ENCODE results near the gene FBXL17. TPM values are rescaled to one million over a fixed set of nuclear protein-coding genes. Genes with fewer than 3 reads are reported as not detected.

FBXL17 gene
- total and polyA plus RNA-seq, 9 of the 15 experiments (the other 6 are each of a cell fraction or from before 2014, with no cell fraction given), result 0.32 to 5.4 (median 1.8) TPM

- no TSS peak for BruUV-seq (replicated peaks)
- H3K9ac ChIP-seq (ENCODE audit: insufficient read depth in 1 of 2, low read depth in 2 of 2, low read length in 2 of 2), result no peak overlapping the region
- H3K79me2 ChIP-seq (ENCODE audit: control insufficient read depth, insufficient read depth, low read length), result no peaks in the 10 kb centered on the region
- TF ChIP-seq ZNF780A (CRISPR knock-in tag; IDR thresholded peaks at IDR 0.05), result no peak
- TF ChIP-seq CBFA2T3 (IDR thresholded peaks at IDR 0.05), result no peak
- TF ChIP-seq HOXB6 (CRISPR knock-in tag; IDR thresholded peaks at IDR 0.05; ENCODE audit: borderline replicate concordance), result no peak
- TF ChIP-seq RBM14 (IDR thresholded peaks at IDR 0.05; ENCODE audit: borderline replicate concordance, insufficient read depth, low read depth, low read length), result no peak
- no peak for TF ChIP-seq PML (IDR thresholded peaks at IDR 0.05; ENCODE audit: low read length)
- no peak for TF ChIP-seq ZNF785 (CRISPR knock-in tag; IDR thresholded peaks at IDR 0.05)
- TF ChIP-seq SREBF1 (IDR thresholded peaks at IDR 0.05; ENCODE audit: borderline replicate concordance, low read depth, low read length), result no peak
- TF ChIP-seq, protein P1, sequence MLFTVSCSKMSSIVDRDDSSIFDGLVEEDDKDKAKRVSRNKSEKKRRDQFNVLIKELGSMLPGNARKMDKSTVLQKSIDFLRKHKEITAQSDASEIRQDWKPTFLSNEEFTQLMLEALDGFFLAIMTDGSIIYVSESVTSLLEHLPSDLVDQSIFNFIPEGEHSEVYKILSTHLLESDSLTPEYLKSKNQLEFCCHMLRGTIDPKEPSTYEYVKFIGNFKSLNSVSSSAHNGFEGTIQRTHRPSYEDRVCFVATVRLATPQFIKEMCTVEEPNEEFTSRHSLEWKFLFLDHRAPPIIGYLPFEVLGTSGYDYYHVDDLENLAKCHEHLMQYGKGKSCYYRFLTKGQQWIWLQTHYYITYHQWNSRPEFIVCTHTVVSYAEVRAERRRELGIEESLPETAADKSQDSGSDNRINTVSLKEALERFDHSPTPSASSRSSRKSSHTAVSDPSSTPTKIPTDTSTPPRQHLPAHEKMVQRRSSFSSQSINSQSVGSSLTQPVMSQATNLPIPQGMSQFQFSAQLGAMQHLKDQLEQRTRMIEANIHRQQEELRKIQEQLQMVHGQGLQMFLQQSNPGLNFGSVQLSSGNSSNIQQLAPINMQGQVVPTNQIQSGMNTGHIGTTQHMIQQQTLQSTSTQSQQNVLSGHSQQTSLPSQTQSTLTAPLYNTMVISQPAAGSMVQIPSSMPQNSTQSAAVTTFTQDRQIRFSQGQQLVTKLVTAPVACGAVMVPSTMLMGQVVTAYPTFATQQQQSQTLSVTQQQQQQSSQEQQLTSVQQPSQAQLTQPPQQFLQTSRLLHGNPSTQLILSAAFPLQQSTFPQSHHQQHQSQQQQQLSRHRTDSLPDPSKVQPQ (CRISPR knock-in tag; IDR thresholded peaks at IDR 0.05; ENCODE audit: borderline replicate concordance), result no peak
- H3K9me1 ChIP-seq (ENCODE audit: control insufficient read depth, insufficient read depth, low read length), result no peaks in the 10 kb centered on the region
- FAIRE-seq, result no peak
- H4K20me1 ChIP-seq (replicated peaks; ENCODE audit: control insufficient read depth, insufficient read depth, low read length), result no peaks in the 10 kb centered on the region
- no peak for DNase-seq (ENCODE audit: extremely low read depth in 1 of 4, low spot score in 3 of 4)
- WGBS (ENCODE audit: insufficient coverage, low coverage, missing lambda C conversion rate), result 4% methylated on average over 2 of the region's 2 CpGs
- H3K27me3 ChIP-seq (ENCODE audit: control insufficient read depth in 2 of 2, insufficient read depth in 2 of 2, low read length in 2 of 2), result no peaks in the 10 kb centered on the region
- H2AFZ ChIP-seq (ENCODE audit: low read depth, low read length), result no peak overlapping the region
- ChIA-PET CTCF (ENCODE audit: low intra/inter-chr PET ratio) (no interaction called here), POLR2A (no interaction called here)
- H3K9me3 ChIP-seq (replicated peaks; ENCODE audit: control insufficient read depth, insufficient read depth, low read depth, low read length), result no peaks in the 10 kb centered on the region
- H3K4me3 ChIP-seq, result no peak overlapping the region
- in situ Hi-C loops (cut with MboI), result no loop called here
- H3K4me1 ChIP-seq (replicated peaks in 1 of 2; ENCODE audit: control insufficient read depth in 2 of 2, insufficient read depth in 2 of 2, low read length in 2 of 2), result no peaks in the 10 kb centered on the region
- no peak overlapping the region for H3K4me2 ChIP-seq (ENCODE audit: insufficient read depth, low read length)
- intact Hi-C loops (cut with micrococcal nuclease), result loop anchor here (10.0 kb wide), 1 partner anchor 203 kb away; no protein-coding TSS in a partner anchor
- ATAC-seq, result no peak
- no peaks in the 10 kb centered on the region for H3K36me3 ChIP-seq (ENCODE audit: control insufficient read depth, insufficient read depth, low read length)
- H3K27ac ChIP-seq (ENCODE audit: extremely low read depth, low read depth, low read length), result no peak overlapping the region
Observed at GRCh38 chr5:108141676-108142075, 240.2 kb downstream of the FBXL17 start.

Measured in K562 (cell line).